Loucy (cell line): ENCODE measurements around the gene MS4A6A.

Experiments
- EZH2phosphoT487 ChIP-seq: fragments of 200-600 bp; IDR thresholded peaks from 2 replicates; pipeline ENCODE4 v1.6.1; 2018; ENCODE audit warnings: antibody characterized with exemption, mild to moderate bottlenecking, moderate library complexity, borderline replicate concordance
- TF ChIP-seq, protein P1 (sequence below): fragments of 200-600 bp; sonication (generic); conservative IDR thresholded peaks from 2 replicates; pipeline ENCODE4 v1.5.1; 2014; ENCODE audit warnings: mild to moderate bottlenecking, antibody characterized with exemption, low read length

DNA sequence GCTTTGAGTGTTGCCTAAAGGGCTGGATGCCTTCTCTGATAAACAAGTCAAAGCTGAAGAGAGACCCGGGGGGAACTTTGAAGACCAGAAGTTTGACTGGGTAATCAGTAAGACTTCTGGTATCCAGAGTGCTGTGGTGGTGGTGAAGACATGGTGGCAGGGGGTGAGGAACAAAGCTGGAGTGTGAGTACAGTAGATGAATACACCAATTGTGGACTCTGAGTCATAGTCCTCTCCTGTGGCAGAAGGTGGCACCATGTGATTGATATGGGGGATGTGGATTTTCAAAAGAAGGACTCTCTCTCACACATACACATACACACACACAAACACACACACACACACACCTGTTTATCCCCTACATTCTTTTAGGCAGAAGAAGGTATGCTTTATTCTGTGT is 12.3 kb downstream of the MS4A6A start:
- TF ChIP-seq, protein P1, sequence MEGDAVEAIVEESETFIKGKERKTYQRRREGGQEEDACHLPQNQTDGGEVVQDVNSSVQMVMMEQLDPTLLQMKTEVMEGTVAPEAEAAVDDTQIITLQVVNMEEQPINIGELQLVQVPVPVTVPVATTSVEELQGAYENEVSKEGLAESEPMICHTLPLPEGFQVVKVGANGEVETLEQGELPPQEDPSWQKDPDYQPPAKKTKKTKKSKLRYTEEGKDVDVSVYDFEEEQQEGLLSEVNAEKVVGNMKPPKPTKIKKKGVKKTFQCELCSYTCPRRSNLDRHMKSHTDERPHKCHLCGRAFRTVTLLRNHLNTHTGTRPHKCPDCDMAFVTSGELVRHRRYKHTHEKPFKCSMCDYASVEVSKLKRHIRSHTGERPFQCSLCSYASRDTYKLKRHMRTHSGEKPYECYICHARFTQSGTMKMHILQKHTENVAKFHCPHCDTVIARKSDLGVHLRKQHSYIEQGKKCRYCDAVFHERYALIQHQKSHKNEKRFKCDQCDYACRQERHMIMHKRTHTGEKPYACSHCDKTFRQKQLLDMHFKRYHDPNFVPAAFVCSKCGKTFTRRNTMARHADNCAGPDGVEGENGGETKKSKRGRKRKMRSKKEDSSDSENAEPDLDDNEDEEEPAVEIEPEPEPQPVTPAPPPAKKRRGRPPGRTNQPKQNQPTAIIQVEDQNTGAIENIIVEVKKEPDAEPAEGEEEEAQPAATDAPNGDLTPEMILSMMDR = no peak
- no peak for TF ChIP-seq EZH2phosphoT487
